Adipocyte (in vitro differentiated cells): ENCODE measurements around the gene ARRB1.
A peak's percentile ranks its signal among the peaks of the same experiment; 100 is the strongest.

Experiments used
- DNase-seq: peaks from one replicate; pipeline ENCODE4 v3.0.0-alpha.2; 2015; ENCODE audit warnings: low read depth
- H3K27me3 ChIP-seq: replicated peaks from 2 replicates; pipeline ENCODE4 v1.7.0; 2013; ENCODE audit warnings: mild to moderate bottlenecking, low read length, moderate library complexity; ENCODE audit not compliant: control insufficient read depth, insufficient read depth
- H3K36me3 ChIP-seq: 2 replicates; pipeline ENCODE4 v1.7.0; 2013; ENCODE audit warnings: low read length, mild to moderate bottlenecking, moderate library complexity; ENCODE audit not compliant: control insufficient read depth, insufficient read depth, severe bottlenecking
- H3K4me1 ChIP-seq: 2 replicates; pipeline ENCODE4 v1.7.0; 2013; ENCODE audit warnings: mild to moderate bottlenecking, low read length, moderate library complexity; ENCODE audit not compliant: control insufficient read depth, insufficient read depth
- H3K4me3 ChIP-seq: 2 replicates; pipeline ENCODE4 v1.7.0; 2013; ENCODE audit warnings: mild to moderate bottlenecking, low read length, moderate library complexity
- H3K9ac ChIP-seq: 2 replicates; pipeline ENCODE4 v1.7.0; 2013; ENCODE audit warnings: mild to moderate bottlenecking, low read length, moderate library complexity
- H3K9me3 ChIP-seq: 2 replicates; pipeline ENCODE4 v1.7.0; 2013; ENCODE audit warnings: mild to moderate bottlenecking, low read length, moderate library complexity; ENCODE audit not compliant: control insufficient read depth

Gene ARRB1

DNA sequence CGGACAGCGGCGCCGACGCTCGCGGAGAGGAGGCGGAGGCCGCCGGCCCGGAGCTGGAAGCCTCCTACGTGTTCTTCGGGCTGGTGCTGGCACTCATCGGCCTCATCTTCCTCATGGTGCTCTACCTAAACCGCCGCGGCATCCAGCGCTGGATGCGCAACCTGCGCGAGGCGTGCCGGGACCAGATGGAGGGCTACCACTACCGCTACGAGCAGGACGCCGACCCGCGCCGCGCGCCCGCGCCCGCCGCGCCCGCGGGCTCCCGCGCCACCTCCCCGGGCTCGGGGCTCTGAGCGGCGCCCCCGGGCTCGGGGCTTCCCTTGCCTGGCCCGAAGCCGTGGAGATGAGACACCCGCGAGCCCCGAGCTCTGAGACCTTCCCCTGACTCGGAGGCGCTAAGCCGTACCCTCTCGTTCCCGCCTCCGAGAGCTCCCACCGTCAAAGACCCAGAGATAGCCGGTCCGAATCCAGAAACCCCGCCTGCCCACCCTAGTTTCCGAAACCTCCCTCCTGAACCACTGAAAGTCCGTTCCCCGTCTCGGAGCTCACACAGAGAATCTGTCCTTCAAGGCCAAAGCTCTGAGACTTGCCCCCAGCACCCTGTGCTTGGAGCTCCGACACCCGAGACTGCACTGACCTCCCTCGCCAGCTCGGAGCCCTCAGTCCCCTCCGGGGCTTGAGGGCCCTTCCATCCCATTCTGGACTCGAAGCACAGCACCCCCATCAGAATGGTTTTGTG lies 109.4 kb downstream of the ARRB1 start:
- Histone ChIP-seq H3K4me3 (peak overlapping the region; percentile 78), H3K4me1 (no peaks in the 10 kb centered on the region)

DNA sequence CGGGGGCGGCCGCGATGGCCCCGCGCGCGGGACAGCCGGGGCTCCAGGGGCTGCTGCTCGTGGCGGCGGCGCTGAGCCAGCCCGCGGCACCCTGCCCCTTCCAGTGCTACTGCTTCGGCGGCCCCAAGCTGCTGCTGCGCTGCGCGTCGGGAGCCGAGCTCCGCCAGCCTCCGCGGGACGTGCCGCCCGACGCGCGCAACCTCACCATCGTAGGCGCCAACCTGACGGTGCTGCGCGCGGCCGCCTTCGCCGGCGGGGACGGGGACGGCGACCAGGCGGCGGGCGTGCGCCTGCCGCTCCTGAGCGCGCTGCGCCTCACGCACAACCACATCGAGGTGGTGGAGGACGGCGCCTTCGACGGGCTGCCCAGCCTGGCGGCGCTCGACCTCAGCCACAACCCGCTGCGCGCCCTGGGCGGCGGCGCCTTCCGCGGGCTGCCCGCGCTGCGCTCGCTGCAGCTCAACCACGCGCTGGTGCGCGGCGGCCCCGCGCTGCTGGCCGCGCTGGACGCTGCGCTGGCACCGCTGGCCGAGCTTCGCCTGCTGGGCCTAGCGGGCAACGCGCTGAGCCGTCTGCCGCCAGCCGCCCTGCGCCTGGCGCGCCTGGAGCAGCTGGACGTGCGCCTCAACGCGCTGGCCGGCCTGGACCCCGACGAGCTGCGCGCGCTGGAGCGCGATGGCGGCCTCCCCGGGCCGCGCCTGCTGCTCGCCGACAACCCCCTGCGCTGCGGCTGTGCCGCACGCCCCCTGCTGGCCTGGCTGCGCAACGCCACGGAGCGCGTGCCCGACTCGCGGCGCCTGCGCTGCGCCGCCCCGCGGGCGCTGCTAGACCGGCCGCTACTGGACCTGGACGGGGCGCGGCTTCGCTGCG lies 110.2 kb downstream of the ARRB1 start:
- Histone ChIP-seq H3K4me1 (no peaks in the 10 kb centered on the region), H3K4me3 (peak overlapping the region; percentile 78), H3K36me3 (no peaks in the 10 kb centered on the region), H3K27me3 (peaks cover 54% of the 10 kb centered on the region), H3K9ac (peak overlapping the region; percentile 39), H3K9me3 (no peaks in the 10 kb centered on the region)
- peak; percentile 94 for DNase-seq

More for the DNA sequence above, 109.4 kb downstream of the ARRB1 start:
- Histone ChIP-seq H3K27me3 (peaks cover 61% of the 10 kb centered on the region), H3K9me3 (no peaks in the 10 kb centered on the region), H3K9ac (peak overlapping the region; percentile 39), H3K36me3 (no peaks in the 10 kb centered on the region)
- DNase-seq: no peak

DNA sequence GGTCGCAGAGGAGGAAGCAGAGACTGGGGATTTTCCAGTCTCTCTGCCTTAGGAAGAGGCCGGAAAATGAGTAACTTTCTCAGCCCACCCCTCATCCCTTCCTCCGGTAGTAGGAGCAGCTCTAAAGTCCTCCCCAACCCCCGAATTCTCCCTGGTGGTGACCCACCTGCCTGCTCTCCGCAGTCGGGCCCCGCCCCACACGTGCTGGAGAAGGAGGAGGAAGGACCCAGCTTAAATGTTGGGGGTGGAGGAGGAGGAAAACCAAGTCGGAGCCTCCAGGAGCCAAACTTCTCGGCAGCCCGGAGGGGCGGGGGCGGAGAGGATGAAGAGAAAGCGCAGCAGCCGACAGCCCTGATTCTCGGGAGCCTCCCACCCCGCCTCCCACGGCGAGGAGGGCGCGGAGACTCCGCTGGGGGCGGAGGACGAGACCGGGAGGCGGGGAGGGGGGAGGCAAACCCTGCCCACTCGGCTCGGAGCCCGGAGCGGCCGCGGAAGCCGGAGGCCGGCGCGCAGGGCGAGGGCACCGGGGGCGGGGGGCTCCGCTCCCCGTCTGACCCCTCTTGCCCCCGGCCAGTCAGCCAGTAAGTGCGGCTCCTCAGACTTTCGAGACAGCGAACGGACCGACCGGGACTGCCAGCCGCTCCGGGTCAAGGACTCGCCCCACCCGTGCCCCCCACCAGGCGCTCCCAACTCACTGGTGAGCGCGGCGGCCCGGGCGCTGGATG lies 111.0 kb downstream of the ARRB1 start, which contains the start of gene TPBGL:
Gene TPBGL, plus strand, starts transcription at position 464 of the 725 bp plus-strand sequence. CDS start 276 bp downstream, outside the sequence.
- Histone ChIP-seq H3K4me3 (peak within 1 kb of the TSS; percentile 78), H3K27me3 (peaks cover 52% of the 10 kb centered on the region), H3K9ac (peak within 1 kb of the TSS; percentile 39), H3K36me3 (no peaks in the 10 kb centered on the region), H3K4me1 (no peaks in the 10 kb centered on the region), H3K9me3 (no peaks in the 10 kb centered on the region)
- DNase-seq: peak; percentile 23

DNA sequence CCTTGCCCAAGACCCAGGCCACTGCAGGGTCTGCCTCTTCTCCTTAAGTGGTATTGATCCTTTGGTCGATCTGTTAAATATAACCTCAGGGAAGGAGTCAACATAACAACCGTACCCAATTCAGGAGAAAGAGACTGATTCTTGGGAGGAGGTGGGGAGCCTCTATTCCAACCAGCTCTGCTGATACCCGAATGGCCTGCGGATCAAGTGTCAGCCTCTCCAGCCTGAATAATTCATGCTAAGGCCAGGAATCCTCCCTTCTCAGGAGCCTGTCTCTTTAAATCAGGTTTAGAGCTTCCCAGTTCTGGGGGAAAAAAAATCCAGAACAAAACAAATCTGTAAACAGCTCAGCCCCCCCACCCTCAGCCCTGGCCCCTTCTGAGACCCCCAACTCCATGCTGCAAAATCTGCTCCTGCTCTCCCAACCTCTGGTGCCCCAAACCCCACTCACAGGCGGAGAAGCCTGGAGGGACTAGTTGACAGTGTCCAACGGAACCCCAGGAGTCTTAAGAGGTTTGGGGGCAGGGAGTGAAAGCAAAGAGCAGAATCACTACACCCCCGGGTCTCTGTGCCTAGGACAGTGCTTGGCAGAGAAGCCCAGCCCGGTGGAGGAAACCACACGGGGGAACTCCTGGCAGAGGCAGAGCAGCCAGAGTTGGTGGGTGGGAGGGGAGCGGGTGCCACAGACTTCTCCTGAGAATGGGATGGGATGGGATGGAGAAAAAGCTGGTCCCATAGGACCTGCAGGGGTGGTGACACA lies 111.8 kb downstream of the ARRB1 start:
- H3K4me3 ChIP-seq: no peak overlapping the region
- H3K27me3 ChIP-seq: peaks cover 44% of the 10 kb centered on the region
- no peak overlapping the region for H3K9ac ChIP-seq
- no peaks in the 10 kb centered on the region for H3K4me1 ChIP-seq
- no peaks in the 10 kb centered on the region for H3K9me3 ChIP-seq
- no peak for DNase-seq
- no peaks in the 10 kb centered on the region for H3K36me3 ChIP-seq

DNA sequence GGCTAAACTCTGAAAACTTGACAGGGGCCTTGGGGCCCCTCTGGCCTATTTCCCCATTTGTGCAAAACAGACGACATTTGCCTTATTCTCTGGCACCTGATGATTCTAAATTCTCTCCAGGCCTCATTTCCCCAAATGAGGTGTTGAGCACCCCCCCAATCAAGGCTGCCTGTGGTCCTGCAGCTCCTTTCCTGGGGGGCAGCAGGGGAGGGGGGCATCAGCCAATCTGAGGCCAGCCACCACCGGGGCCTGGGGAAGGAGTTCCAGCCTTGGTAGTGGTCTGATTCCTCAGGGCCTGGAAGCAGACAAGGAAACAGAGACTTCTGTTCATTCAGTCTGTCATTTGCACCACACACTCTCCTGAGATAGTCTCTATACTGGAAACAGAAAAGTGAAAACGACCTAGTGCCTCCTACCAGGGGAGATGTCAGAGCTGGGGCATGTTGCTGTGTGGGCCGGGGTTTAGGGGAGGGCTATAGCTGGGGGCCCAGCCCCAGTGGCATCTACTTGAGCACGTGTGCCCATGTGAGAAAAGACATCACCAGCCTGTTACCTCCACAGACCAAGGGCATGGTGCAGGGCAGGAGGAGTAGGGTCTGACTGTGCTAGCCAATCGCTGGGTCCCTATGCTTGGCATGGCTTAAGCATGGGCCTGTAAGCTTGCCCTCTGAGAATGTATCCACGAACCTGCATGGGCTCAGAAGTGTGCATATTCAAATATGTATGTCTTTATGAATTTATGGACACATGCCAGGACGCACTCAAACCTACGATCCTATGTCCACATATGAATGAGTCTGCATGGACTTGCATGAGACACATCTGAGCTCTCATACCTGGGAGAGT lies 112.6 kb downstream of the ARRB1 start:
- Histone ChIP-seq H3K4me1 (no peaks in the 10 kb centered on the region), H3K27me3 (peaks cover 36% of the 10 kb centered on the region), H3K9ac (no peak overlapping the region), H3K4me3 (no peak overlapping the region), H3K9me3 (no peaks in the 10 kb centered on the region), H3K36me3 (no peaks in the 10 kb centered on the region)
- DNase-seq: no peak

DNA sequence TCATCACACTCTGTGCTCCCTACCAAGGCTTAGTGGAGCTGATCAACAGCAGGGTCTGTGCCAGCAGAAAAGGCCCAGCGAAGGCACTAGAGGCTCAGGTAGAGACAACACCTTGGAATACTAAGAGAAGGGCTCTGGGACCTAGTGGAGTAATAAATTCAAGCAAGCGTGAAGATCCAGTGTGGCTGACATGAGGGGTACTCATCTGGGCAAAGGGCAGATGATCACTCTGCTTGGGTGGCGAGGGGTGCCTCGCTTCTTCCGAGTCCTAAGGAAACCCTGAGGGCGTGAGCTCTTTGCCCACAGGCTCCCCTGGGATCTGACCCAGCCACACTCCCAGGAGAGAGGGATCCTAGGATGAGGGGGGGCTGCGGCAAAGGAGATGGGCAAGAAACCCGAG lies 114.4 kb downstream of the ARRB1 start:
- no peaks in the 10 kb centered on the region for H3K36me3 ChIP-seq
- no peaks in the 10 kb centered on the region for H3K4me1 ChIP-seq
- H3K27me3 ChIP-seq: peaks cover 31% of the 10 kb centered on the region
- no peak overlapping the region for H3K4me3 ChIP-seq
- H3K9me3 ChIP-seq: no peaks in the 10 kb centered on the region
- H3K9ac ChIP-seq: no peak overlapping the region
- DNase-seq: no peak

DNA sequence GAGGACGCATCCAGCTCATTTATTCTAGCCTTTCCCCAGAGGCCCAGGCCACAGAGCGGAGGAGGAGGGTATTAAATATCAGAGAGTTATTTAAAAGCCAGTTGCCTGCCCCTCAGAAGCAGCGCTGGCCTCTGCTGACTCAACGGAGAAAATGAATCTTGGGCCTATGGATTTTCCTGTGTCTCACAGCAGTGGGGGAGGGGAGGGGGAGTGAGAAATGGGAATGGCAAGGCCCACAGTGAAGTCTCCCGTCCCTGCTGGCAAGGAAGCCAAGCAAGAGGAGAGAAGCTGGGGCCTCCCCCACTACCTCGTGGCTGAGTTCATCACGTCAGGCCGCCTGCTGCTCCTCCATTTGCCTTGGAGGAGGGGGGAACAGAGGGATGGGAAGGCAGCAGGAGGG lies 115.4 kb downstream of the ARRB1 start:
- Histone ChIP-seq H3K9ac (no peak overlapping the region), H3K27me3 (peaks cover 41% of the 10 kb centered on the region), H3K4me3 (no peak overlapping the region), H3K36me3 (no peaks in the 10 kb centered on the region), H3K9me3 (no peaks in the 10 kb centered on the region), H3K4me1 (no peaks in the 10 kb centered on the region)
- DNase-seq: no peak

DNA sequence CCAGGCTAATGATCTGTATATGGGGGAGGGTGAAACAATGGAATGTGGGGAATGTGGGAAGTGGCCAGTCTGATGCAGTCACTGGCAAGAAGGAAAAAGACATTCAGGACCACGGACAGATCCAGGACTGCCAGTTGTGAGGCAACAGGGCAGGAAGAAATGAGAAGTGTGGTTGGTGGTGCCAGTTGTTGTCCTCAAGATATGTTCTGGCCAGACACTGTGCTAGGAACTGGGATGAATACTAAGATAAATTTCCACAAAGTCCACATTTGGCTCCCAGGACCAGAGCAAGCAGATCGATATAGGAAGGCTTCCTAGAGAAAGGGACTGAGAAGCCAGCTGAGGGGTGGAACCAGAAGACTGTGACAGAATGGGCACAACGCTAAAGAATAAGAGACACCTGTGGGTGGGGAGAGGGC lies 117.7 kb downstream of the ARRB1 start:
- DNase-seq: peak; percentile 69
- no peak overlapping the region for H3K4me3 ChIP-seq
- no peaks in the 10 kb centered on the region for H3K4me1 ChIP-seq
- no peaks in the 10 kb centered on the region for H3K9me3 ChIP-seq
- H3K9ac ChIP-seq: no peak overlapping the region
- H3K27me3 ChIP-seq: peaks cover 41% of the 10 kb centered on the region
- no peaks in the 10 kb centered on the region for H3K36me3 ChIP-seq

DNA sequence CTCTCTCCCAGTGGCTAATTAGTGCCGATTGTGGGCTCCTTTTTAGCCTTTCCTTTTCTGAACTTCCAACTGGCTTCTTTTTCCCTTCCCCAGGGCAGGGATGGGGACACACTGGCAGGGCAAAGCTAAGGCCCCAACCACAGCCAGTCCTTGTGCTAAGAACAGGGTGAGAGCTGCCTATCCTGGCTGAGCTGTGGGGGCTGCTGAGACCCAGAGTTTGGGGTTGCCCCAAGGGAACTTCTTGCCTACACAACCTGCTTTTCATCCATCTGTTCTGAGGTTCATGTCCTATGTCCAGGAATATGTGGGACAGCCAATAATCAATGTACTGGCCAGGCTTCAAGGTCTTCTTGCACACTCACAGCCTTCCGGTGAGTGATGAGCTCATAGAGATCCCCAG lies 120.8 kb downstream of the ARRB1 start:
- Histone ChIP-seq H3K9me3 (no peaks in the 10 kb centered on the region), H3K4me3 (no peak overlapping the region), H3K4me1 (no peaks in the 10 kb centered on the region), H3K9ac (no peak overlapping the region), H3K36me3 (no peaks in the 10 kb centered on the region), H3K27me3 (peaks cover 46% of the 10 kb centered on the region)
- no peak for DNase-seq

DNA sequence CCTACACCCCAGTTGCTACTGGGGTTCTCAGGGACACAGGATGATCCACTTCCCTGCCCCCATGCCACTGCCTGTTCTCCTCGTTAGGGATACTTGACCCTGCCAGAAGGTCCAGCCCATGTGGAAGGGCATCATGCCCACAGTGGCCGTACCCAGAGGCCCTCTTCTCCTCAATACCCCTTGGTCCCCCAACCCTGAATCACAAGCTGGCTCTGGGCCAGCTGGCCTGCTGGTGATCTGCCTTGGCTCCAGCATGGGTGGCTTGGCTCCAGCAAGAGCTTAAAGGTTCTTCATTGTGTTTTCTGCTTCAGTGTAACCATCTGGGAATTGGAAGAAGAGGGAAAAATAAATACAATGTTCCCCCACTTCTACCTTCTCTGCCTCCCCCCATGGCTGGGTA lies 122.0 kb downstream of the ARRB1 start:
- no peak for DNase-seq
- peaks cover 49% of the 10 kb centered on the region for H3K27me3 ChIP-seq
- no peaks in the 10 kb centered on the region for H3K9me3 ChIP-seq
- no peak overlapping the region for H3K9ac ChIP-seq
- H3K4me1 ChIP-seq: no peaks in the 10 kb centered on the region
- H3K4me3 ChIP-seq: no peak overlapping the region
- H3K36me3 ChIP-seq: no peaks in the 10 kb centered on the region
